Measurements from ENCODE around the gene NRCAM. TPM values are rescaled to one million over a fixed set of nuclear protein-coding genes. Genes with fewer than 3 reads are reported as not detected.

NRCAM gene
- total RNA-seq, 2 donors from 2014 or later, result 17.9 to 28.2 TPM

DNA sequence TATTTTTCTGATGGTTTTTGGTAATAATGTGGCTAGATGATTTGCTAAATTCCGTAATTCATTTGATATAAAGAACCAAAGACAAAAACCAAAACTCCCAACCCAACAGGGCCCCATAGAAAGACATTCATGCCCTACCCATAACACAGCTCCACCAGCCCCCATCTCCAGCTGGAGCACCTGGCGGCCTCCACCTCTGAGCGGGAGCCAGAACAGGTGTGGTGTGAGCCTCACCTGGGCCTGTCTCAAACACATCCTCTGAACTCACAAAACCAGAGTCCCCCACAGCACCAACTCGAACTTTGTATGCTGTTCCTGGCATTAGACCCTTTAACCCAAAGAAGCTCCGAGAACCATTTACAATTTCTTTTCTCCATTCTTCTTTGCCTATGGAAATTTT lies 289.5 kb downstream of the NRCAM start:
- no peaks in the 10 kb centered on the region for H3K27me3 ChIP-seq (ENCODE audit: control insufficient read depth, insufficient read depth, low read length, poor library complexity, severe bottlenecking)
- no peak overlapping the region for H3K27ac ChIP-seq (ENCODE audit: low read depth, low read length)
- 80 to 94% methylated on average over 2 to 4 of the region's 5 CpGs for WGBS, 2 experiments (ENCODE audit: insufficient coverage in 1 of 2, insufficient read length in 1 of 2)
- no peak overlapping the region for H3K9ac ChIP-seq (ENCODE audit: extremely low read depth, low read length, poor library complexity, severe bottlenecking)
- Mint-ChIP-seq H3K9me3 (peaks cover 3% of the 10 kb centered on the region), H3K4me1 (peaks cover 14% of the 10 kb centered on the region), H3K27ac (no peak overlapping the region), H3K4me3 (no peak overlapping the region), H3K36me3 (ENCODE audit: low read depth) (no peaks in the 10 kb centered on the region), H3K27me3 (ENCODE audit: insufficient read depth) (no peaks in the 10 kb centered on the region)
- no peak overlapping the region for H3K4me3 ChIP-seq (ENCODE audit: low read length)
- no peaks in the 10 kb centered on the region for H3K36me3 ChIP-seq (ENCODE audit: control insufficient read depth, insufficient read depth, low read length)
- TF ChIP-seq, protein P1, sequence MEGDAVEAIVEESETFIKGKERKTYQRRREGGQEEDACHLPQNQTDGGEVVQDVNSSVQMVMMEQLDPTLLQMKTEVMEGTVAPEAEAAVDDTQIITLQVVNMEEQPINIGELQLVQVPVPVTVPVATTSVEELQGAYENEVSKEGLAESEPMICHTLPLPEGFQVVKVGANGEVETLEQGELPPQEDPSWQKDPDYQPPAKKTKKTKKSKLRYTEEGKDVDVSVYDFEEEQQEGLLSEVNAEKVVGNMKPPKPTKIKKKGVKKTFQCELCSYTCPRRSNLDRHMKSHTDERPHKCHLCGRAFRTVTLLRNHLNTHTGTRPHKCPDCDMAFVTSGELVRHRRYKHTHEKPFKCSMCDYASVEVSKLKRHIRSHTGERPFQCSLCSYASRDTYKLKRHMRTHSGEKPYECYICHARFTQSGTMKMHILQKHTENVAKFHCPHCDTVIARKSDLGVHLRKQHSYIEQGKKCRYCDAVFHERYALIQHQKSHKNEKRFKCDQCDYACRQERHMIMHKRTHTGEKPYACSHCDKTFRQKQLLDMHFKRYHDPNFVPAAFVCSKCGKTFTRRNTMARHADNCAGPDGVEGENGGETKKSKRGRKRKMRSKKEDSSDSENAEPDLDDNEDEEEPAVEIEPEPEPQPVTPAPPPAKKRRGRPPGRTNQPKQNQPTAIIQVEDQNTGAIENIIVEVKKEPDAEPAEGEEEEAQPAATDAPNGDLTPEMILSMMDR (conservative IDR thresholded peaks at IDR 0.05), result no peak
- H3K9me3 ChIP-seq (ENCODE audit: control insufficient read depth, low read length), result no peaks in the 10 kb centered on the region
- DNase-seq, result no peak
- peaks cover 3% of the 10 kb centered on the region for H3K4me1 ChIP-seq (ENCODE audit: control insufficient read depth, insufficient read depth, low read length)

DNA sequence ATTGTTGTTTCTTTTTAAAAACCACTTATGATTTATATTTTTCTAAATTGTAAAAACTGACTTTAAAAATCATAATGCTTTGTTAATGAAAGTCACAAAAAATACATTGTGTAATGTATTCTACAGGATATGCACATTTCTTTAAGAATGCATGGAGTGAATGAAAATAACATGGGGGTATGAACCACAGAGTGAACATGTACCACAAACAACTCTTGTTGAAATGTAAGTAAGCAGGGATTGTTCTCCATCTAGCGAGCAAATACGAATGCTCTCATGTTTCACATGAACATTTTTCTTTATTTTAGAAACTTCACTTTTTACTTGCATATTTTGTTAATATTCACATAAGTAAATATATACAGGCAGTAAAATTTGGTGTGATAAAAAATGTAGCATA lies 290.5 kb downstream of the NRCAM start:
- Mint-ChIP-seq H3K4me1 (peaks cover 10% of the 10 kb centered on the region), H3K36me3 (ENCODE audit: low read depth) (no peaks in the 10 kb centered on the region), H3K27ac (no peak overlapping the region), H3K9me3 (peaks cover 3% of the 10 kb centered on the region), H3K4me3 (no peak overlapping the region), H3K27me3 (ENCODE audit: insufficient read depth) (no peaks in the 10 kb centered on the region)
- no peak overlapping the region for H3K27ac ChIP-seq (ENCODE audit: low read depth, low read length)
- 100% methylated on average over 2 of the region's 2 CpGs; no CpG with 5 or more reads in 1 of the 2 experiments for WGBS, 2 experiments (ENCODE audit: insufficient coverage in 1 of 2, insufficient read length in 1 of 2)
- TF ChIP-seq, protein P1 (conservative IDR thresholded peaks at IDR 0.05), result no peak
- H3K9me3 ChIP-seq (ENCODE audit: control insufficient read depth, low read length), result no peaks in the 10 kb centered on the region
- H3K4me1 ChIP-seq (ENCODE audit: control insufficient read depth, insufficient read depth, low read length), result no peaks in the 10 kb centered on the region
- H3K4me3 ChIP-seq (ENCODE audit: low read length), result no peak overlapping the region
- DNase-seq, result no peak
- H3K27me3 ChIP-seq (ENCODE audit: control insufficient read depth, insufficient read depth, low read length, poor library complexity, severe bottlenecking), result no peaks in the 10 kb centered on the region
- no peak overlapping the region for H3K9ac ChIP-seq (ENCODE audit: extremely low read depth, low read length, poor library complexity, severe bottlenecking)
- H3K36me3 ChIP-seq (ENCODE audit: control insufficient read depth, insufficient read depth, low read length), result no peaks in the 10 kb centered on the region

- Mint-ChIP-seq H3K4me1 (peaks cover 4% of the 10 kb centered on the region), H3K36me3 (ENCODE audit: low read depth) (no peaks in the 10 kb centered on the region), H3K9me3 (peaks cover 3% of the 10 kb centered on the region), H3K27ac (no peak overlapping the region), H3K4me3 (no peak overlapping the region), H3K27me3 (ENCODE audit: insufficient read depth) (no peaks in the 10 kb centered on the region)
- TF ChIP-seq, protein P1 (conservative IDR thresholded peaks at IDR 0.05), result peak; percentile 53
- Histone ChIP-seq H3K4me3 (ENCODE audit: low read length) (no peak overlapping the region), H3K9ac (ENCODE audit: extremely low read depth, low read length, poor library complexity, severe bottlenecking) (no peak overlapping the region), H3K4me1 (ENCODE audit: control insufficient read depth, insufficient read depth, low read length) (no peaks in the 10 kb centered on the region), H3K27me3 (ENCODE audit: control insufficient read depth, insufficient read depth, low read length, poor library complexity, severe bottlenecking) (no peaks in the 10 kb centered on the region), H3K36me3 (ENCODE audit: control insufficient read depth, insufficient read depth, low read length) (no peaks in the 10 kb centered on the region), H3K27ac (ENCODE audit: low read depth, low read length) (no peak overlapping the region), H3K9me3 (ENCODE audit: control insufficient read depth, low read length) (no peaks in the 10 kb centered on the region)
- DNase-seq, result no peak
- WGBS, 2 experiments (ENCODE audit: insufficient coverage in 1 of 2, insufficient read length in 1 of 2), result 56 to 77% methylated on average over 3 to 6 of the region's 6 CpGs
Measured at GRCh38 chr7:108164946-108165345, 291.3 kb downstream of the NRCAM start.
